MM.1S (cell line): ENCODE data around the gene TMEM125.

Source experiments
- CTCF ChIP-seq: fragments of 300-600 bp; sonication (generic); IDR thresholded peaks from 2 replicates; pipeline ENCODE4 v1.5.1; 2016; ENCODE audit warnings: antibody characterized with exemption, low read length, mixed read lengths
- EZH2 ChIP-seq: fragments of 300-600 bp; sonication (generic); optimal IDR thresholded peaks from 2 replicates; pipeline ENCODE3; 2017; ENCODE audit warnings: low read depth, mild to moderate bottlenecking, antibody characterized with exemption, low read length, mixed read lengths
- EZH2phosphoT487 ChIP-seq: fragments of 300-600 bp; sonication (generic); IDR thresholded peaks from 2 replicates; pipeline ENCODE4 v1.6.1; 2018; ENCODE audit warnings: antibody characterized with exemption, low read length

GRCh38 chr1:43282220-43283195, 12.7 kb downstream of the TMEM125 start:
- TF ChIP-seq CTCF (no peak), EZH2phosphoT487 (no peak), EZH2 (no peak)
